ENCODE measurements around the gene PDPN.

DNA sequence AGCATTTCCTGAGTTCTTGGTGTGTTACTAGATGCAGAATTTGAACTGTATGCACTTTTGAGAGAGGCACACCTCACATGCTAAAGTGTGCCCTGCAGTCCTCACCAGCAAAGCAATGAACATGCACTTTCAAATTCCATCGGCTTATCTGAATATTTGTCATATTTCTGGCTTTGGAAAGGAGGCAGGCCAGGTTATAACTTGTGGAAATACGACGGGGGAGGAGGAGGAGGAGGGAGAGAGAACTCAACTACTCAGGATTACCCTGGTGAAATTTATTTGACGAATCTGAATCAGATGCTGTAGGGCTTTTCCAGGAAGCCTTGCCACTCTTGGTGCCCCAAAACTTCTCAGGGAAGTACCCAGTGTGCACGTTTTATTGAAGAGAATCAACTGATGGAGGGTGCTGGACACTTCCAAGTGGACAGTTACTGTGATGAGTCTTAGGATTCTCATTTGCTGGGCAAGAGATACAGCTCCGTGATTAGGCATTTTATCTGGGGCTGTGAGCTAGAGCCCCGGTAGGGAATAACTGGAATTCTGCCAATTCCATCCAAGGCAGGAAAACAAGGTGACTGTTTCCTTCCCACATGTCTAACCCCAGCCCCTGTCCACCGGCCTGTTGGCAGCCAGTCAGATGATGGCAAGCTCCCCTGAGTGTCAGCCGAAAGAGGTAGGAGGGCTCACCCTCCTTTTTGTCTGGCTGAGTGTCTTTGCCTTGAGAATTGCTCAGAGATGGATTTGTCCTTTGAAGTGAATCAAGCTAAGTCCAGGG, 3.8 kb downstream of the PDPN start:
- no peak for TF ChIP-seq POLR2A (IDR thresholded peaks at IDR 0.05)
- TF ChIP-seq, protein P1, sequence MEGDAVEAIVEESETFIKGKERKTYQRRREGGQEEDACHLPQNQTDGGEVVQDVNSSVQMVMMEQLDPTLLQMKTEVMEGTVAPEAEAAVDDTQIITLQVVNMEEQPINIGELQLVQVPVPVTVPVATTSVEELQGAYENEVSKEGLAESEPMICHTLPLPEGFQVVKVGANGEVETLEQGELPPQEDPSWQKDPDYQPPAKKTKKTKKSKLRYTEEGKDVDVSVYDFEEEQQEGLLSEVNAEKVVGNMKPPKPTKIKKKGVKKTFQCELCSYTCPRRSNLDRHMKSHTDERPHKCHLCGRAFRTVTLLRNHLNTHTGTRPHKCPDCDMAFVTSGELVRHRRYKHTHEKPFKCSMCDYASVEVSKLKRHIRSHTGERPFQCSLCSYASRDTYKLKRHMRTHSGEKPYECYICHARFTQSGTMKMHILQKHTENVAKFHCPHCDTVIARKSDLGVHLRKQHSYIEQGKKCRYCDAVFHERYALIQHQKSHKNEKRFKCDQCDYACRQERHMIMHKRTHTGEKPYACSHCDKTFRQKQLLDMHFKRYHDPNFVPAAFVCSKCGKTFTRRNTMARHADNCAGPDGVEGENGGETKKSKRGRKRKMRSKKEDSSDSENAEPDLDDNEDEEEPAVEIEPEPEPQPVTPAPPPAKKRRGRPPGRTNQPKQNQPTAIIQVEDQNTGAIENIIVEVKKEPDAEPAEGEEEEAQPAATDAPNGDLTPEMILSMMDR (IDR thresholded peaks at IDR 0.05) = no peak

Data from testis (tissue), 2 donors.